OCI-LY1 (cell line): ENCODE data around the gene PIP4K2C.
"Not testable (repeated sequence)": the region's sequence is repeated elsewhere in the genome, so short reads cannot be mapped to it uniquely, and the experiment has no call there.

Source experiments
- EZH2 ChIP-seq: fragments of 200-600 bp; sonication (generic), shearing (Covaris generic); IDR thresholded peaks from 2 replicates; pipeline ENCODE4 v1.8.0; 2017; ENCODE audit warnings: borderline replicate concordance, mixed run types, mild to moderate bottlenecking, antibody characterized with exemption, low read length, moderate library complexity, mixed read lengths
- TF ChIP-seq, protein P1 (sequence below): fragments of 200-600 bp; sonication (generic), shearing (Covaris generic); IDR thresholded peaks from 2 replicates; pipeline ENCODE4 v1.5.1; 2017; ENCODE audit warnings: mild to moderate bottlenecking, antibody characterized with exemption, low read length, moderate library complexity, mixed read lengths

DNA sequence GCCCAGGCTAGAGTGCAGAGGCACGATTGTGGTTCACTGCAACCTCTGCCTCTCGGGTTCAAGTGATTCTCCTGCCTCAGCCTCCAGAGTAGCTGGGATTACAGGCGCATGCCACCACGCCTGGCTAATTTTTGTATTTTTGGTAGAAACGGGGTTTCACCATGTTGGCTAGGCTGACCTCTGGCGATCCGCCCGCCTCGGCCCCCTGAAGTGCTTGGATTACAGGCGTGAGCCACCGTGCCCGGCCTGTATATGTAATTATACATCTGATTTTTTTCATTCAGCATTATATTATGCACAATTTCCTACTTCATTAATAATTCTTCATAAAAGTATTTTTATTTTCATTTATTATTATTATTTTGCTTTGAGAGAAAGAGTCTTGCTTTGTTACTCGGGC lies 20.6 kb upstream of the PIP4K2C start:
- TF ChIP-seq, protein P1, sequence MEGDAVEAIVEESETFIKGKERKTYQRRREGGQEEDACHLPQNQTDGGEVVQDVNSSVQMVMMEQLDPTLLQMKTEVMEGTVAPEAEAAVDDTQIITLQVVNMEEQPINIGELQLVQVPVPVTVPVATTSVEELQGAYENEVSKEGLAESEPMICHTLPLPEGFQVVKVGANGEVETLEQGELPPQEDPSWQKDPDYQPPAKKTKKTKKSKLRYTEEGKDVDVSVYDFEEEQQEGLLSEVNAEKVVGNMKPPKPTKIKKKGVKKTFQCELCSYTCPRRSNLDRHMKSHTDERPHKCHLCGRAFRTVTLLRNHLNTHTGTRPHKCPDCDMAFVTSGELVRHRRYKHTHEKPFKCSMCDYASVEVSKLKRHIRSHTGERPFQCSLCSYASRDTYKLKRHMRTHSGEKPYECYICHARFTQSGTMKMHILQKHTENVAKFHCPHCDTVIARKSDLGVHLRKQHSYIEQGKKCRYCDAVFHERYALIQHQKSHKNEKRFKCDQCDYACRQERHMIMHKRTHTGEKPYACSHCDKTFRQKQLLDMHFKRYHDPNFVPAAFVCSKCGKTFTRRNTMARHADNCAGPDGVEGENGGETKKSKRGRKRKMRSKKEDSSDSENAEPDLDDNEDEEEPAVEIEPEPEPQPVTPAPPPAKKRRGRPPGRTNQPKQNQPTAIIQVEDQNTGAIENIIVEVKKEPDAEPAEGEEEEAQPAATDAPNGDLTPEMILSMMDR = not testable (repeated sequence)
- TF ChIP-seq EZH2 = not testable (repeated sequence)
